Esophagus squamous epithelium (tissue), 5 donors: ENCODE measurements around the gene SCAPER. TPM values are rescaled to one million over a fixed set of nuclear protein-coding genes. Genes with fewer than 3 reads are reported as not detected.
A peak's percentile ranks its signal among the peaks of the same experiment; 100 is the strongest.

Source experiments
- DNase-seq: peaks from one replicate; lab custom pipeline; 2025; lab: John Stamatoyannopoulos, UW
- H3K27ac ChIP-seq, 4 donors: fragments of 200-600 bp; sonication (generic); one replicate each; pipeline ENCODE4 v1.5.1; 2016 to 2019; ENCODE audit warnings: mild to moderate bottlenecking in 1 of 4
- H3K27me3 ChIP-seq, 4 donors: fragments of 200-600 bp; sonication (generic); 1 replicate in 3 of 4; 2 replicates in 1 of 4; pipeline versions ENCODE4 v1.5.1 to v1.6.0; 2017 to 2021; ENCODE audit warnings: antibody characterized with exemption in 1 of 4
- H3K36me3 ChIP-seq, 3 donors: fragments of 200-600 bp; sonication (generic); one replicate each; pipeline ENCODE4 v1.5.1; 2016 to 2019
- H3K4me1 ChIP-seq, 3 donors: fragments of 200-600 bp; sonication (generic); one replicate each; pipeline ENCODE4 v1.5.1; 2017 to 2019
- H3K4me3 ChIP-seq, 4 donors: fragments of 200-600 bp; sonication (generic); 1 replicate in 3 of 4; 2 replicates in 1 of 4; pipeline ENCODE4 v1.5.1; 2016 to 2019; ENCODE audit warnings: mild to moderate bottlenecking in 2 of 4, moderate library complexity in 1 of 4
- H3K9me3 ChIP-seq, 3 donors: fragments of 200-600 bp; sonication (generic); one replicate each; pipeline ENCODE4 v1.5.1; 2016 to 2019
- CTCF ChIP-seq, 6 experiments: fragments of 450-650 bp in 4 of 6; fragments of 200-600 bp in 2 of 6; sonication (generic) in 2 of 6; IDR thresholded peaks; one replicate each; pipeline ENCODE4 v1.5.1; 2016 to 2019; ENCODE audit warnings: antibody characterized with exemption in 6 of 6, mild to moderate bottlenecking in 4 of 6, moderate library complexity in 4 of 6
- POLR2A ChIP-seq, 4 donors: fragments of 450-650 bp; IDR thresholded peaks; one replicate each; pipeline ENCODE4 v1.6.1; 2017; ENCODE audit warnings: antibody characterized with exemption in 4 of 4, mild to moderate bottlenecking in 4 of 4, moderate library complexity in 3 of 4
- WGBS, 2 donors: methylation state at CpG; one replicate each; pipeline ENCODE4 v1.1.5; 2018; 5-methylcytosine and 5-hydroxymethylcytosine counted together
- intact Hi-C: fragments of 100-400 bp; cut with DNase I; formaldehyde crosslinking; loops from one replicate; pipeline ENCODE4 v1.15.0; 2022
- total RNA-seq, 4 donors: library from RNA; depleted of rRNA; stranded (reverse); fragments of >200 nt; gene quantifications; one replicate each; pipeline ENCODE4 v1.1.0, GENCODE V29; 2016
- donor health status: DM: yes; HTN: yes; CAD: no.

The SCAPER gene
- total RNA-seq, 4 donors from 2014 or later: 18.3 to 30.1 (median 25.3) TPM

- intact Hi-C loops: no loop called here
- DNase-seq: no peak
Measured at GRCh38 chr15:76337696-76338485, 567.2 kb downstream of the SCAPER start.

GRCh38 chr15:76337059-76337695, 568.0 kb downstream of the SCAPER start:
- Histone ChIP-seq H3K4me3 (peak overlapping the region; percentile 9 to 66 (median 41)), H3K4me1 (peaks cover 45 to 73% (median 48%) of the 10 kb centered on the region in 3 donors), H3K36me3 (no peaks in the 10 kb centered on the region), H3K9me3 (no peaks in the 10 kb centered on the region), H3K27ac (peak overlapping the region in 3 of 4 donors; percentile 40 to 75 (median 65)), H3K27me3 (peaks cover 16 to 99% (median 46%) of the 10 kb centered on the region in 4 donors)
- TF ChIP-seq CTCF (IDR thresholded peaks at IDR 0.05) (no peak), POLR2A (IDR thresholded peaks at IDR 0.05) (no peak)
- intact Hi-C loops: no loop called here
- 14 to 16% methylated on average over 25 of the region's 25 CpGs for WGBS, 2 donors
- DNase-seq: no peak

More at GRCh38 chr15:76337696-76338485, 567.2 kb downstream of the SCAPER start:
- TF ChIP-seq POLR2A (IDR thresholded peaks at IDR 0.05) (no peak), CTCF (IDR thresholded peaks at IDR 0.05) (no peak)
- Histone ChIP-seq H3K27me3 (peaks cover 23 to 100% (median 48%) of the 10 kb centered on the region in 4 donors), H3K36me3 (no peaks in the 10 kb centered on the region), H3K4me3 (peak overlapping the region; percentile 11 to 66 (median 41)), H3K4me1 (peaks cover 48 to 81% (median 55%) of the 10 kb centered on the region in 3 donors), H3K9me3 (no peaks in the 10 kb centered on the region), H3K27ac (peak overlapping the region in 3 of 4 donors; percentile 40 to 75 (median 65))
- WGBS, 2 donors: 5 to 10% methylated on average over 11 to 18 of the region's 89 CpGs

- WGBS, 2 donors: 9 to 12% methylated on average over 22 to 35 of the region's 40 CpGs
- Histone ChIP-seq H3K27ac (peak within 1 kb of the TSS; percentile 4 to 75 (median 52)), H3K27me3 (peaks cover 15 to 92% (median 46%) of the 10 kb centered on the region in 4 donors), H3K4me1 (peaks cover 37 to 66% (median 41%) of the 10 kb centered on the region in 3 donors), H3K4me3 (peak within 1 kb of the TSS; percentile 11 to 66 (median 41)), H3K9me3 (no peaks in the 10 kb centered on the region), H3K36me3 (no peaks in the 10 kb centered on the region)
- peak; percentile 23 for DNase-seq
- intact Hi-C loops: no loop called here
- TF ChIP-seq POLR2A (IDR thresholded peaks at IDR 0.05): peak in 1 of 4 donors; percentile 53
- TF ChIP-seq CTCF (IDR thresholded peaks at IDR 0.05): no peak
Measured at GRCh38 chr15:76336254-76337058, 568.7 kb downstream of the SCAPER start, which contains the start of gene ISL2. Gene ISL2 (plus strand): TSS chr15:76336773. CDS start chr15:76336884, 111 bp downstream.

GRCh38 chr15:76335307-76336253, 569.6 kb downstream of the SCAPER start:
- no peak for DNase-seq
- TF ChIP-seq POLR2A (IDR thresholded peaks at IDR 0.05): no peak
- TF ChIP-seq CTCF (IDR thresholded peaks at IDR 0.05): no peak
- H3K4me1 ChIP-seq: peaks cover 29 to 57% (median 32%) of the 10 kb centered on the region in 3 donors
- peak overlapping the region; percentile 4 to 73 (median 52) for H3K27ac ChIP-seq
- 14% methylated on average over 28 of the region's 39 CpGs for WGBS, 2 donors
- no peaks in the 10 kb centered on the region for H3K36me3 ChIP-seq
- intact Hi-C loops: no loop called here
- peaks cover 9 to 83% (median 38%) of the 10 kb centered on the region in 4 donors for H3K27me3 ChIP-seq
- H3K9me3 ChIP-seq: no peaks in the 10 kb centered on the region
- peak overlapping the region in 3 of 4 donors; percentile 39 to 66 (median 43) for H3K4me3 ChIP-seq
